ENCODE results near the gene ATE1. TPM values are rescaled to one million over a fixed set of nuclear protein-coding genes. Genes with fewer than 3 reads are reported as not detected.
"Not testable (repeated sequence)": the region's sequence is repeated elsewhere in the genome, so short reads cannot be mapped to it uniquely, and the experiment has no call there.

Gene ATE1
- total and polyA plus RNA-seq, 8 donors: 4.9 to 47.4 (median 9.1) TPM

DNA sequence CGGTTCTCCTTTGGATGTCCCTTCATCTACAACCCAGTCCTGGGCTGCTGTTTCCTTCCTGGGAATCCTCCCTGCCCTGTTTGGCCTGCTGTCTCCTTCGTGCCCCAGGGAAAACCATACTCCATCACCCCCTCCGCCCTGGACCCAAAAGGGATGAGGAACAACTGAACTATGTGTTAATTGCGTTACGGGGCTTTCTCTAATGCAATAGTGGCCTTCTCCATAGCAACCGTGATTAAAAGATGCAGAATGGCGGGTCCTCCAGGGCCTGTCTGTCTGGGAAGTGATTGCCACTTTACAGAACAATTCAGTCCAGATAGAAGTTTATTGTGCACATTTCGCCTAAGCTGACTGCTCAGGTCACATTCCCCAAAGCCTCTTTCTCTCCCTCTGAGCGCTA, 217.6 kb downstream of the ATE1 start:
- no peak overlapping the region for H3K4me3 ChIP-seq
- 64 to 81% (median 70%) methylated on average over 9 of the region's 9 CpGs for WGBS, 5 donors
- intact Hi-C loops (cut with DNase I; ENCODE audit: low total_unique reads): no loop called here

GRCh38 chr10:121709675-121710073, 218.2 kb downstream of the ATE1 start:
- H3K9me3 ChIP-seq: peaks cover 0 to 6% (median 0%) of the 10 kb centered on the region in 4 donors
- intact Hi-C loops (cut with DNase I; ENCODE audit: low total_unique reads): no loop called here
- H3K27me3 ChIP-seq: peaks cover 0 to 23% (median 6%) of the 10 kb centered on the region in 3 donors
- H3K27ac ChIP-seq: no peak overlapping the region
- H3K4me3 ChIP-seq: no peak overlapping the region
- 67 to 81% (median 71%) methylated on average over 9 of the region's 9 CpGs for WGBS, 5 donors
- no peak for TF ChIP-seq POLR2AphosphoS5 (IDR thresholded peaks at IDR 0.05)
- TF ChIP-seq EP300 (IDR thresholded peaks at IDR 0.05): no peak
- no peak for DNase-seq
- no peaks in the 10 kb centered on the region for H3K36me3 ChIP-seq
- no peaks in the 10 kb centered on the region for H3K4me1 ChIP-seq

More for the DNA sequence above, 217.6 kb downstream of the ATE1 start:
- peaks cover 0 to 23% (median 6%) of the 10 kb centered on the region in 3 donors for H3K27me3 ChIP-seq
- no peaks in the 10 kb centered on the region for H3K4me1 ChIP-seq
- peaks cover 0 to 6% (median 0%) of the 10 kb centered on the region in 4 donors for H3K9me3 ChIP-seq
- no peak overlapping the region for H3K27ac ChIP-seq
- no peak for TF ChIP-seq CTCF (IDR thresholded peaks at IDR 0.05)
- no peak for TF ChIP-seq EP300 (IDR thresholded peaks at IDR 0.05)
- no peak for TF ChIP-seq POLR2AphosphoS5 (IDR thresholded peaks at IDR 0.05)
- TF ChIP-seq POLR2A (IDR thresholded peaks at IDR 0.05): no peak
- DNase-seq: no peak
- no peaks in the 10 kb centered on the region for H3K36me3 ChIP-seq

DNA sequence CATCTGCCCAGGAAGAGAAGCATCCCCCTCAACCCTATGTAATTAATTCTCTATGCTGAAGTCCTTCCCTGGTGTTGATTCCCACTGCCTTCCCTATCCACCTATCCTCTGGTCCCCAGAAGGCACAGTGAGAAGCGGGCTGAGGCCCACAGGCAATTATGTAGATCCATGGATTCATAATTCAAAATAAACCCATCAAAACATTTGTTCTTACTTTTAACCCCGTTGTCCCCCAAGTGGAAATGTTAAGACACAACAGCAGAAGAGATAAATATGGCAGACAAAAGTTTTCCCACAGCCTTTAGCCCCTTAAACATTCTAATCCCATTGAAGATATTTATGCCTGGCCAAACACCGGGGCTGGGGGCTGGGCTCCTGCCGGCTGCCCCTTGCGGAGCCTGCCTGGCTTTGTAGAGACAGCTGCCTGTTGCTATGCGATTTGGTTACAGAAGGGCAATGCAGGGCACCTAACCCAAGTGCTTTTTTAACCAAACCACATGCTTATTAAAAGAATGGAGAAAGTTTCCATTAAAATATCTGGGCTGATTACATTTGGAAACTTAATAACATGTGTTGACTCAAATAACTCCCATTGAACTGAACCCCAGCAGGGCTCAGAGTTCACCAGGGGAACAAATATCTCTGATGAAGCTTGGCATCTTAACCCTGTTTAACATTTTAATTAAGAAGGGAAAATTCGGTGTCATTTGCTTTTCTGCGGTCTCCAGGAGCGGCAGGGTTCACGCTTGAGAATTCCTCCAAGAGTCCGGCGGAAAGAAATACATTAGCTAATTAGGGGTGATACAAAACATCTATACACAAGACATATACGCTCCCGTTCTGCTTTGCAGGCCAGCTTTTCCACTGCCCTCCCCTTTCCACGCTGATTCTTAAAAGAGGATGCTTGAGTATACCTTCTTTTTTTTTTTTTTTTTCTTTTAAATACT, 218.8 kb downstream of the ATE1 start:
- 58 to 66% (median 64%) methylated on average over 15 of the region's 15 CpGs for WGBS, 5 donors
- Histone ChIP-seq H3K36me3 (no peaks in the 10 kb centered on the region), H3K27ac (no peak overlapping the region), H3K27me3 (peaks cover 0 to 23% (median 6%) of the 10 kb centered on the region in 3 donors), H3K9me3 (peaks cover 0 to 3% (median 0%) of the 10 kb centered on the region in 4 donors), H3K4me1 (no peaks in the 10 kb centered on the region), H3K4me3 (no peak overlapping the region)
- DNase-seq: no peak
- no peak for TF ChIP-seq CTCF (IDR thresholded peaks at IDR 0.05)
- no peak for TF ChIP-seq POLR2A (IDR thresholded peaks at IDR 0.05)
- no peak for TF ChIP-seq EP300 (IDR thresholded peaks at IDR 0.05)
- TF ChIP-seq POLR2AphosphoS5 (IDR thresholded peaks at IDR 0.05): no peak
- intact Hi-C loops (cut with DNase I; ENCODE audit: low total_unique reads): no loop called here

- DNase-seq: no peak
- intact Hi-C loops (cut with DNase I; ENCODE audit: low total_unique reads): no loop called here
- Histone ChIP-seq H3K27ac (no peak overlapping the region), H3K27me3 (no peaks in the 10 kb centered on the region), H3K36me3 (no peaks in the 10 kb centered on the region), H3K4me1 (no peaks in the 10 kb centered on the region), H3K9me3 (peaks cover 0 to 5% (median 0%) of the 10 kb centered on the region in 4 donors), H3K4me3 (no peak overlapping the region)
- WGBS, 5 donors: 57 to 75% (median 66%) methylated on average over 13 of the region's 13 CpGs
- no peak for TF ChIP-seq POLR2A (IDR thresholded peaks at IDR 0.05)
Observed at GRCh38 chr10:121702351-121703320, 225.2 kb downstream of the ATE1 start.

- no peak for DNase-seq
- TF ChIP-seq EP300 (IDR thresholded peaks at IDR 0.05) (no peak), POLR2AphosphoS5 (IDR thresholded peaks at IDR 0.05) (no peak), POLR2A (IDR thresholded peaks at IDR 0.05) (no peak), CTCF (IDR thresholded peaks at IDR 0.05) (no peak)
- WGBS, 5 donors: 80 to 96% (median 95%) methylated on average over 1 of the region's 1 CpG
- Histone ChIP-seq H3K27ac (no peak overlapping the region), H3K4me1 (no peaks in the 10 kb centered on the region), H3K36me3 (no peaks in the 10 kb centered on the region), H3K9me3 (peaks cover 0 to 5% (median 0%) of the 10 kb centered on the region in 4 donors), H3K4me3 (no peak overlapping the region), H3K27me3 (no peaks in the 10 kb centered on the region)
- intact Hi-C loops (cut with DNase I; ENCODE audit: low total_unique reads): no loop called here
Observed at GRCh38 chr10:121700416-121700815, 227.4 kb downstream of the ATE1 start.

- H3K36me3 ChIP-seq; H3K4me1 ChIP-seq; intact Hi-C loops (cut with DNase I; ENCODE audit: low total_unique reads); H3K27ac ChIP-seq; H3K27me3 ChIP-seq; H3K9me3 ChIP-seq; DNase-seq; H3K4me3 ChIP-seq: not testable (repeated sequence)
- 87 to 94% (median 92%) methylated on average over 3 of the region's 3 CpGs for WGBS, 5 donors
Observed at GRCh38 chr10:121699703-121700102, 228.1 kb downstream of the ATE1 start.

Data from stomach (tissue), 9 donors.